Measurements from ENCODE around the gene OR4N2. TPM values are rescaled to one million over a fixed set of nuclear protein-coding genes. Genes with fewer than 3 reads are reported as not detected.
A peak's percentile ranks its signal among the peaks of the same experiment; 100 is the strongest.

OR4N2 gene
- polyA plus RNA-seq, 1 donor (not counting 4 experiments of a cell fraction or from before 2014, with no cell fraction given), result not detected

- no peak overlapping the region for H2AFZ ChIP-seq (ENCODE audit: control insufficient read depth, low read length)
- no peaks in the 10 kb centered on the region for H3K36me3 ChIP-seq (ENCODE audit: control insufficient read depth in 2 of 2, extremely low read depth in 1 of 2, insufficient read depth in 2 of 2, low read length in 2 of 2)
- H3K9me1 ChIP-seq (ENCODE audit: control insufficient read depth, extremely low read depth, insufficient read depth, low read length), result no peaks in the 10 kb centered on the region
- H3K4me1 ChIP-seq (ENCODE audit: control insufficient read depth, extremely low read depth, insufficient read depth, low read length), result no peaks in the 10 kb centered on the region
- H3K79me2 ChIP-seq (ENCODE audit: control insufficient read depth, insufficient read depth, low read length), result no peaks in the 10 kb centered on the region
- no peak overlapping the region for H3K4me3 ChIP-seq (ENCODE audit: control insufficient read depth in 2 of 3, extremely low read depth in 1 of 3, insufficient read depth in 2 of 3, low read depth in 1 of 3, low read length in 3 of 3)
- no peaks in the 10 kb centered on the region for H4K20me1 ChIP-seq (ENCODE audit: control insufficient read depth, extremely low read depth, insufficient read depth, low read length)
- TF ChIP-seq EZH2 (IDR thresholded peaks at IDR 0.05; ENCODE audit: low read length), result no peak
- TF ChIP-seq, protein P1, sequence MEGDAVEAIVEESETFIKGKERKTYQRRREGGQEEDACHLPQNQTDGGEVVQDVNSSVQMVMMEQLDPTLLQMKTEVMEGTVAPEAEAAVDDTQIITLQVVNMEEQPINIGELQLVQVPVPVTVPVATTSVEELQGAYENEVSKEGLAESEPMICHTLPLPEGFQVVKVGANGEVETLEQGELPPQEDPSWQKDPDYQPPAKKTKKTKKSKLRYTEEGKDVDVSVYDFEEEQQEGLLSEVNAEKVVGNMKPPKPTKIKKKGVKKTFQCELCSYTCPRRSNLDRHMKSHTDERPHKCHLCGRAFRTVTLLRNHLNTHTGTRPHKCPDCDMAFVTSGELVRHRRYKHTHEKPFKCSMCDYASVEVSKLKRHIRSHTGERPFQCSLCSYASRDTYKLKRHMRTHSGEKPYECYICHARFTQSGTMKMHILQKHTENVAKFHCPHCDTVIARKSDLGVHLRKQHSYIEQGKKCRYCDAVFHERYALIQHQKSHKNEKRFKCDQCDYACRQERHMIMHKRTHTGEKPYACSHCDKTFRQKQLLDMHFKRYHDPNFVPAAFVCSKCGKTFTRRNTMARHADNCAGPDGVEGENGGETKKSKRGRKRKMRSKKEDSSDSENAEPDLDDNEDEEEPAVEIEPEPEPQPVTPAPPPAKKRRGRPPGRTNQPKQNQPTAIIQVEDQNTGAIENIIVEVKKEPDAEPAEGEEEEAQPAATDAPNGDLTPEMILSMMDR (optimal IDR thresholded peaks at IDR 0.05 in 1 of 3, IDR thresholded peaks at IDR 0.05 in 1 of 3, conservative IDR thresholded peaks at IDR 0.05 in 1 of 3; ENCODE audit: extremely low read depth in 1 of 3, insufficient read depth in 2 of 3, low read length in 3 of 3), result peak in 1 of 3 experiments; percentile 42
- no peak overlapping the region for H3K27ac ChIP-seq (ENCODE audit: control insufficient read depth, insufficient read depth, low read length)
- H3K4me2 ChIP-seq (ENCODE audit: control insufficient read depth, extremely low read depth, insufficient read depth, low read depth, low read length), result no peak overlapping the region
- H3K9ac ChIP-seq (ENCODE audit: control insufficient read depth, extremely low read depth, insufficient read depth, low read length), result no peak overlapping the region
- H3K9me3 ChIP-seq (ENCODE audit: control insufficient read depth, low read depth, low read length), result peaks cover 5% of the 10 kb centered on the region
- H3K27me3 ChIP-seq (ENCODE audit: control insufficient read depth, extremely low read depth, insufficient read depth, low read length), result no peaks in the 10 kb centered on the region
- DNase-seq (ENCODE audit: low read depth, low spot score) (no peak), FAIRE-seq (no peak)
- dilution Hi-C loops (cut with MboI; ENCODE audit: extremely low pct_ligation_motif_present, low sequenced_read_pairs), result no loop called here
Observed at GRCh38 chr14:19878029-19878642, 74.6 kb downstream of the OR4N2 start.

Other genes with a start within 250 kb of the OR4N2 start
- gene OR11H2, start 89.9 kb upstream of the OR4N2 start, polyA plus RNA-seq, result not detected in 3 replicates
- gene OR4Q3, start 60.2 kb upstream of the OR4N2 start, polyA plus RNA-seq, result not detected in 3 replicates
- gene OR4M1, start 30.3 kb upstream of the OR4N2 start, polyA plus RNA-seq, result not detected in 3 replicates
- not detected in 3 replicates for gene OR4K2, start 71.4 kb downstream of the OR4N2 start, polyA plus RNA-seq
- gene OR4K5, start 116.8 kb downstream of the OR4N2 start, polyA plus RNA-seq, result not detected in 3 replicates
- gene OR4K1, start 127.1 kb downstream of the OR4N2 start, polyA plus RNA-seq, result not detected in 3 replicates
- gene OR4K15, start 171.8 kb downstream of the OR4N2 start, polyA plus RNA-seq, result not detected in 3 replicates
- gene OR4Q2, start 198.4 kb downstream of the OR4N2 start, polyA plus RNA-seq, result not detected in 3 replicates
- gene OR4K14, start 215.5 kb downstream of the OR4N2 start, polyA plus RNA-seq, result not detected in 3 replicates
- gene OR4K13, start 232.3 kb downstream of the OR4N2 start, polyA plus RNA-seq, result not detected in 3 replicates

Data from keratinocyte (primary cell).